SK-N-SH (cell line): Measurements from ENCODE around the gene SCG2. TPM values are rescaled to one million over a fixed set of nuclear protein-coding genes. Genes with fewer than 3 reads are reported as not detected.
A peak's percentile ranks its signal among the peaks of the same experiment; 100 is the strongest.

Source experiments
- CTCF ChIA-PET: fragments of 300-600, 350-600 bp; formaldehyde crosslinking; extraction: SDS; loops from one replicate; lab custom pipeline; 2021; lab: Yijun Ruan, JAX
- POLR2A ChIA-PET: fragments of 350-600 bp; sonication (Branson Sonifier 250); formaldehyde crosslinking; extraction: SDS; loops from one replicate; lab custom pipeline; 2020; ENCODE audit warnings: antibody characterized with exemption, inconsistent platforms; lab: Yijun Ruan, JAX
- DNase-seq: peaks from one replicate; pipeline ENCODE4 v3.0.0; 2012
- H2AFZ ChIP-seq: fragments of 200-600 bp; sonication (generic); 2 replicates; pipeline ENCODE4 v1.8.1; 2016; ENCODE audit warnings: antibody characterized with exemption, mild to moderate bottlenecking, low read depth
- H3F3A ChIP-seq: fragments of 200-600 bp; sonication (generic); replicated peaks from 2 replicates; pipeline ENCODE3; 2016; ENCODE audit warnings: antibody characterized with exemption, mild to moderate bottlenecking; ENCODE audit not compliant: insufficient read depth
- H3K27ac ChIP-seq, 2 experiments: fragments of 200-500 bp in 1 of 2; fragments of 200-600 bp in 1 of 2; sonication (Bioruptor generic) in 1 of 2; sonication (generic), shearing (Covaris generic) in 1 of 2; 2 replicates each; pipeline versions ENCODE4 v1.5.1 to v1.6.1; 2014 to 2016; ENCODE audit warnings: low read depth in 2 of 2, inconsistent platforms in 1 of 2, low read length in 1 of 2, mild to moderate bottlenecking in 1 of 2, mixed read lengths in 1 of 2
- H3K27me3 ChIP-seq: fragments of 200-600 bp; sonication (generic), shearing (Covaris generic); 2 replicates; pipeline ENCODE4 v1.6.1; 2016; ENCODE audit warnings: mixed run types; ENCODE audit not compliant: insufficient read depth
- H3K36me3 ChIP-seq, 2 experiments: fragments of 200-500 bp in 1 of 2; fragments of 200-600 bp in 1 of 2; sonication (Bioruptor generic) in 1 of 2; sonication (generic) in 1 of 2; replicated peaks in 1 of 2; 2 replicates each; pipeline versions ENCODE3 to v1.5.1; 2014 to 2016; ENCODE audit warnings: low read length in 1 of 2, mild to moderate bottlenecking in 1 of 2; ENCODE audit not compliant: insufficient read depth in 2 of 2, control insufficient read depth in 1 of 2
- H3K4me1 ChIP-seq, 2 experiments: fragments of 200-500 bp in 1 of 2; fragments of 200-600 bp in 1 of 2; sonication (Bioruptor generic) in 1 of 2; sonication (generic), shearing (Covaris generic) in 1 of 2; 2 replicates each; pipeline versions ENCODE4 v1.5.1 to v1.6.1; 2014 to 2016; ENCODE audit warnings: low read depth in 1 of 2, low read length in 1 of 2, mixed run types in 1 of 2; ENCODE audit not compliant: insufficient read depth in 2 of 2, control insufficient read depth in 1 of 2
- H3K4me2 ChIP-seq: fragments of 200-600 bp; sonication (generic), shearing (Covaris generic); 2 replicates; pipeline ENCODE4 v1.6.1; 2017; ENCODE audit warnings: mixed run types
- H3K4me3 ChIP-seq, 2 experiments: fragments of 200-500 bp in 1 of 2; fragments of 200-600 bp in 1 of 2; sonication (Bioruptor generic) in 1 of 2; sonication (generic), shearing (Covaris generic) in 1 of 2; 2 replicates each; pipeline versions ENCODE4 v1.5.1 to v1.8.1; 2014 to 2016; ENCODE audit warnings: low read depth in 2 of 2, inconsistent platforms in 1 of 2, low read length in 1 of 2, mild to moderate bottlenecking in 1 of 2, mixed read lengths in 1 of 2, moderate library complexity in 1 of 2
- H3K79me2 ChIP-seq: fragments of 200-600 bp; sonication (generic); 2 replicates; pipeline ENCODE4 v1.8.1; 2017; ENCODE audit warnings: mild to moderate bottlenecking; ENCODE audit not compliant: insufficient read depth
- H3K9ac ChIP-seq: fragments of 200-600 bp; sonication (generic); 2 replicates; pipeline ENCODE4 v1.6.1; 2017; ENCODE audit warnings: mixed run types
- H3K9me2 ChIP-seq: fragments of 200-600 bp; sonication (generic); 2 replicates; pipeline ENCODE4 v1.6.1; 2017; ENCODE audit warnings: mixed run types
- H3K9me3 ChIP-seq: fragments of 200-600 bp; sonication (generic); 2 replicates; pipeline ENCODE4 v1.6.1; 2017; ENCODE audit warnings: mixed run types, mild to moderate bottlenecking, moderate library complexity
- H4K20me1 ChIP-seq: fragments of 200-600 bp; sonication (generic); 2 replicates; pipeline ENCODE4 v1.6.1; 2017; ENCODE audit warnings: mild to moderate bottlenecking, mixed run types; ENCODE audit not compliant: insufficient read depth
- CHD2 ChIP-seq: fragments of 150-350 bp; IDR thresholded peaks from 2 replicates; pipeline ENCODE4 v1.6.1; 2018; ENCODE audit warnings: low read length; ENCODE audit not compliant: partially characterized antibody
- EP300 ChIP-seq, 2 experiments: IDR thresholded peaks; 2 replicates each; pipeline versions ENCODE4 v1.4.0 to v1.6.1; 2012; ENCODE audit warnings: borderline replicate concordance in 1 of 2, low read depth in 1 of 2, low read length in 1 of 2
- FOSL2 ChIP-seq: IDR thresholded peaks from 2 replicates; pipeline ENCODE4 v1.4.0; 2012; ENCODE audit warnings: low read depth, mild to moderate bottlenecking, moderate library complexity, borderline replicate concordance
- FOXM1 ChIP-seq: IDR thresholded peaks from 2 replicates; pipeline ENCODE4 v1.4.0; 2012; ENCODE audit warnings: low read depth, mild to moderate bottlenecking
- GATA2 ChIP-seq: sonication (generic); formaldehyde crosslinking; IDR thresholded peaks from 2 replicates; pipeline ENCODE4 v1.5.0; 2020; ENCODE audit warnings: mild to moderate bottlenecking, missing genetic modification reagents
- JUND ChIP-seq: IDR thresholded peaks from 2 replicates; pipeline ENCODE4 v1.4.0; 2012
- MXI1 ChIP-seq: IDR thresholded peaks from 2 replicates; pipeline ENCODE4 v1.6.1; 2012; ENCODE audit warnings: mild to moderate bottlenecking, low read depth, low read length, improper control_type of control experiment
- NRF1 ChIP-seq: IDR thresholded peaks from 2 replicates; pipeline ENCODE4 v1.6.1; 2012; ENCODE audit warnings: low read depth, mild to moderate bottlenecking, low read length
- POLR2AphosphoS5 ChIP-seq: IDR thresholded peaks from 2 replicates; pipeline ENCODE4 v1.6.1; 2012; ENCODE audit warnings: low read depth, low read length
- RAD21 ChIP-seq: IDR thresholded peaks from 2 replicates; pipeline ENCODE4 v1.6.1; 2012; ENCODE audit warnings: mild to moderate bottlenecking, low read length
- RCOR1 ChIP-seq: fragments of 150-350 bp; IDR thresholded peaks from 2 replicates; pipeline ENCODE4 v1.6.1; 2017; ENCODE audit warnings: antibody characterized with exemption, low read length
- RXRA ChIP-seq: IDR thresholded peaks from 2 replicates; pipeline ENCODE4 v1.4.0; 2012; ENCODE audit warnings: low read depth, mild to moderate bottlenecking, borderline replicate concordance
- TAF1 ChIP-seq: IDR thresholded peaks from 2 replicates; pipeline ENCODE4 v1.6.1; 2012; ENCODE audit warnings: low read depth, mild to moderate bottlenecking, low read length, moderate library complexity, borderline replicate concordance
- TCF12 ChIP-seq: IDR thresholded peaks from 2 replicates; pipeline ENCODE4 v1.4.0; 2012
- YY1 ChIP-seq: IDR thresholded peaks from 2 replicates; pipeline ENCODE4 v1.4.0; 2012; ENCODE audit warnings: low read depth, mild to moderate bottlenecking
- WGBS: methylation state at CpG from one replicate; pipeline ENCODE4 v1.1.6; 2017; ENCODE audit warnings: low lambda C conversion rate; 5-methylcytosine and 5-hydroxymethylcytosine counted together
- polyA plus RNA-seq, 3 experiments: library from polyadenylated mRNA; depleted of rRNA; stranded (reverse); fragments of >200 nt; gene quantifications; 2 replicates each; pipeline ENCODE4 v1.2.3, GENCODE V29; 2012
- TF ChIP-seq, protein P1 (sequence below): fragments of 150-350 bp; IDR thresholded peaks from 2 replicates; pipeline ENCODE4 v1.6.1; 2017; ENCODE audit warnings: antibody characterized with exemption, low read length, low read depth, borderline replicate concordance
- TF ChIP-seq, protein P2 (sequence below): fragments of 150-350 bp; IDR thresholded peaks from 2 replicates; pipeline ENCODE4 v1.6.1; 2016; ENCODE audit warnings: mild to moderate bottlenecking, low read depth, low read length
- TF ChIP-seq, protein P3 (sequence below): IDR thresholded peaks from 2 replicates; pipeline ENCODE4 v1.4.0; 2012; ENCODE audit warnings: low read depth, borderline replicate concordance
- TF ChIP-seq, protein P4 (sequence below): fragments of 200-600 bp; sonication (generic); IDR thresholded peaks from 2 replicates; pipeline ENCODE4 v1.6.1; 2017; ENCODE audit warnings: antibody characterized with exemption, mild to moderate bottlenecking, moderate library complexity
- TF ChIP-seq, protein P5 (sequence below): IDR thresholded peaks from 2 replicates; pipeline ENCODE4 v1.4.0; 2012; ENCODE audit warnings: low read depth

The SCG2 gene
- polyA plus RNA-seq, 1 of the 3 experiments (the other 2 are of a cell fraction), result 373 TPM

DNA sequence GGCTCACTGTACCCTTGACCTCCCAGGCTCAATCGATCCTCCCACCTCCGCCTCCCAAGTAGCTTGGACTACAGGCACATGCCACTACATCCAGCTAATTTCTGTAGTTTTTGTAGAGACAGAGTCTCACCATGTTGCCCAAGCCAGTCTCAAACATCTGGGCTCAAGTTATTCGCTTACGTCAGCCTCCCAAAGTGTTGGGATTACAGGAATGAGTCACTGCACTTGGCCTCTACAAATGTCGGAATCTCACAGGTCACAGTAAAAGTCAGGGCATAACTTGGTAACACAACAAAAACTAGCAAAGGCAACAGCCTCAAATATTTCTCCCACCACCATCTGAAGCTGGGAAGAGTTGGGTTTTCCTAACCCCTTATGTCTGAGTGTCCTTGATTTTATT is 25.3 kb downstream of the SCG2 start:
- Histone ChIP-seq H3K9ac (no peak overlapping the region), H3K27ac (peak overlapping the region in 1 of 2 experiments; percentile 64; a peak in 2 of 4 replicates), H3K79me2 (no peaks in the 10 kb centered on the region), H3K4me1 (no peaks in the 10 kb centered on the region; a peak in 2 of 4 replicates), H3K9me2 (no peaks in the 10 kb centered on the region), H3K36me3 (no peaks in the 10 kb centered on the region), H2AFZ (no peak overlapping the region), H3K4me2 (no peak overlapping the region), H3K27me3 (no peaks in the 10 kb centered on the region), H3K4me3 (no peak overlapping the region), H3F3A (peaks cover 7% of the 10 kb centered on the region), H3K9me3 (no peaks in the 10 kb centered on the region), H4K20me1 (no peaks in the 10 kb centered on the region)
- ChIA-PET CTCF (interaction anchor here (1.4 to 1.5 kb wide), 2 partner anchors 10 to 12 kb away, joined by 3 read pairs; no protein-coding TSS in a partner anchor), POLR2A (no interaction called here)
- WGBS, result 71% methylated on average over 5 of the region's 5 CpGs
- DNase-seq, result no peak
- TF ChIP-seq FOSL2 (peak; percentile 64; the same call in 1 of the 2 replicates), EP300 (IDR thresholded peaks at IDR 0.05; ENCODE audit: borderline replicate concordance in 1 of 2, low read depth in 1 of 2, low read length in 1 of 2) (peak in 1 of 2 experiments; percentile 51; a peak in 1 of 4 replicates), RXRA (0 out of 2 replicates have a peak, but pooled peaks have one; percentile 46), JUND (peak; percentile 60; the same call in 1 of the 2 replicates), YY1 (0 out of 2 replicates have a peak, but pooled peaks have one; percentile 21), CHD2 (no peak), FOXM1 (no peak), TAF1 (0 out of 2 replicates have a peak, but pooled peaks have one; percentile 39), RAD21 (no peak), TCF12 (peak; percentile 68)
- TF ChIP-seq, protein P1, sequence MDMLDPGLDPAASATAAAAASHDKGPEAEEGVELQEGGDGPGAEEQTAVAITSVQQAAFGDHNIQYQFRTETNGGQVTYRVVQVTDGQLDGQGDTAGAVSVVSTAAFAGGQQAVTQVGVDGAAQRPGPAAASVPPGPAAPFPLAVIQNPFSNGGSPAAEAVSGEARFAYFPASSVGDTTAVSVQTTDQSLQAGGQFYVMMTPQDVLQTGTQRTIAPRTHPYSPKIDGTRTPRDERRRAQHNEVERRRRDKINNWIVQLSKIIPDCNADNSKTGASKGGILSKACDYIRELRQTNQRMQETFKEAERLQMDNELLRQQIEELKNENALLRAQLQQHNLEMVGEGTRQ, result no peak
- TF ChIP-seq, protein P2, sequence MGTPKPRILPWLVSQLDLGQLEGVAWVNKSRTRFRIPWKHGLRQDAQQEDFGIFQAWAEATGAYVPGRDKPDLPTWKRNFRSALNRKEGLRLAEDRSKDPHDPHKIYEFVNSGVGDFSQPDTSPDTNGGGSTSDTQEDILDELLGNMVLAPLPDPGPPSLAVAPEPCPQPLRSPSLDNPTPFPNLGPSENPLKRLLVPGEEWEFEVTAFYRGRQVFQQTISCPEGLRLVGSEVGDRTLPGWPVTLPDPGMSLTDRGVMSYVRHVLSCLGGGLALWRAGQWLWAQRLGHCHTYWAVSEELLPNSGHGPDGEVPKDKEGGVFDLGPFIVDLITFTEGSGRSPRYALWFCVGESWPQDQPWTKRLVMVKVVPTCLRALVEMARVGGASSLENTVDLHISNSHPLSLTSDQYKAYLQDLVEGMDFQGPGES, result no peak

DNA sequence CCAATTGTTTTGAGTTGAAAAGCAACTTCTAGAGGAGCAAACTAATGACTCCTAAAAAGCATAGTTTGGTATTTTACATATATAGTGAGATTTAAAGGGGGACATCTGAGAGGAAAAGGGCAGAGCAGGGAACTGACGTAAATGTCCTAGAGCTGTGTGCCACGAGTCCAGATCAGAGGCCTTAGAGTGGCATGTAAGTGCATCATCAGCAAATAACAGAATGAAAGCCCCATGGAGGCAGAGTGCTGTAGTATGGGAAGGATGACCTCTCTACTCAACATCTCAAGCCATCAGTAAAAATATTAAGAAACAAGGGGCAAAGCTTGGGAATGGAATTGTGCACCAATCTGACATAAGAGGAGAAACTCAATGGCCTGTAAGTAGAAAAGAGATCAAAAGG is 31.4 kb downstream of the SCG2 start:
- H3F3A ChIP-seq, result peaks cover 3% of the 10 kb centered on the region
- H3K79me2 ChIP-seq, result no peaks in the 10 kb centered on the region
- DNase-seq, result no peak
- no peak overlapping the region for H3K9ac ChIP-seq
- H3K4me1 ChIP-seq, result no peaks in the 10 kb centered on the region; a peak in 1 of 4 replicates
- H3K9me2 ChIP-seq, result no peaks in the 10 kb centered on the region
- no peaks in the 10 kb centered on the region for H3K9me3 ChIP-seq
- WGBS, result 97% methylated on average over 2 of the region's 2 CpGs
- H3K27me3 ChIP-seq, result no peaks in the 10 kb centered on the region
- no peaks in the 10 kb centered on the region for H4K20me1 ChIP-seq
- H3K4me2 ChIP-seq, result no peak overlapping the region
- no peak overlapping the region for H2AFZ ChIP-seq
- no peak overlapping the region for H3K4me3 ChIP-seq
- CTCF ChIA-PET, result interaction anchor here (0.8 kb wide), 1 partner anchor 18 kb away, joined by 4 read pairs; no protein-coding TSS in a partner anchor
- no peaks in the 10 kb centered on the region for H3K36me3 ChIP-seq
- POLR2A ChIA-PET, result no interaction called here
- no peak overlapping the region for H3K27ac ChIP-seq
- no peak for TF ChIP-seq NRF1
- TF ChIP-seq RCOR1, result no peak
- TF ChIP-seq TCF12, result no peak
- TF ChIP-seq, protein P2, result no peak
- no peak for TF ChIP-seq TAF1
- no peak for TF ChIP-seq POLR2AphosphoS5
- TF ChIP-seq FOXM1, result no peak
- no peak for TF ChIP-seq MXI1
- TF ChIP-seq GATA2, result no peak
- TF ChIP-seq, protein P3, sequence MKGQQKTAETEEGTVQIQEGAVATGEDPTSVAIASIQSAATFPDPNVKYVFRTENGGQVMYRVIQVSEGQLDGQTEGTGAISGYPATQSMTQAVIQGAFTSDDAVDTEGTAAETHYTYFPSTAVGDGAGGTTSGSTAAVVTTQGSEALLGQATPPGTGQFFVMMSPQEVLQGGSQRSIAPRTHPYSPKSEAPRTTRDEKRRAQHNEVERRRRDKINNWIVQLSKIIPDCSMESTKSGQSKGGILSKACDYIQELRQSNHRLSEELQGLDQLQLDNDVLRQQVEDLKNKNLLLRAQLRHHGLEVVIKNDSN, result no peak
- TF ChIP-seq, protein P4, sequence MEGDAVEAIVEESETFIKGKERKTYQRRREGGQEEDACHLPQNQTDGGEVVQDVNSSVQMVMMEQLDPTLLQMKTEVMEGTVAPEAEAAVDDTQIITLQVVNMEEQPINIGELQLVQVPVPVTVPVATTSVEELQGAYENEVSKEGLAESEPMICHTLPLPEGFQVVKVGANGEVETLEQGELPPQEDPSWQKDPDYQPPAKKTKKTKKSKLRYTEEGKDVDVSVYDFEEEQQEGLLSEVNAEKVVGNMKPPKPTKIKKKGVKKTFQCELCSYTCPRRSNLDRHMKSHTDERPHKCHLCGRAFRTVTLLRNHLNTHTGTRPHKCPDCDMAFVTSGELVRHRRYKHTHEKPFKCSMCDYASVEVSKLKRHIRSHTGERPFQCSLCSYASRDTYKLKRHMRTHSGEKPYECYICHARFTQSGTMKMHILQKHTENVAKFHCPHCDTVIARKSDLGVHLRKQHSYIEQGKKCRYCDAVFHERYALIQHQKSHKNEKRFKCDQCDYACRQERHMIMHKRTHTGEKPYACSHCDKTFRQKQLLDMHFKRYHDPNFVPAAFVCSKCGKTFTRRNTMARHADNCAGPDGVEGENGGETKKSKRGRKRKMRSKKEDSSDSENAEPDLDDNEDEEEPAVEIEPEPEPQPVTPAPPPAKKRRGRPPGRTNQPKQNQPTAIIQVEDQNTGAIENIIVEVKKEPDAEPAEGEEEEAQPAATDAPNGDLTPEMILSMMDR, result no peak
- TF ChIP-seq, protein P1, result no peak
- TF ChIP-seq, protein P5, sequence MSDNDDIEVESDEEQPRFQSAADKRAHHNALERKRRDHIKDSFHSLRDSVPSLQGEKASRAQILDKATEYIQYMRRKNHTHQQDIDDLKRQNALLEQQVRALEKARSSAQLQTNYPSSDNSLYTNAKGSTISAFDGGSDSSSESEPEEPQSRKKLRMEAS, result no peak
